Tibial nerve (tissue), 4 donors: ENCODE measurements around the gene OTX1. TPM values are rescaled to one million over a fixed set of nuclear protein-coding genes. Genes with fewer than 3 reads are reported as not detected.

Experiments
- DNase-seq, 2 donors: peaks; one replicate each; pipeline ENCODE4 v3.0.0-alpha.2; 2019; ENCODE audit warnings: low spot score in 2 of 2
- H3K27ac ChIP-seq, 4 donors: fragments of 200-600 bp; sonication (generic) in 3 of 4; one replicate each; pipeline ENCODE4 v1.5.1; 2017 to 2019; ENCODE audit warnings: mild to moderate bottlenecking in 1 of 4
- H3K27me3 ChIP-seq, 2 donors: fragments of 200-600 bp; sonication (generic) in 1 of 2; one replicate each; pipeline versions ENCODE4 v1.5.1 to v1.6.0; 2017 to 2019
- H3K36me3 ChIP-seq, 3 donors: fragments of 200-600 bp; sonication (generic); one replicate each; pipeline ENCODE4 v1.5.1; 2018 to 2019
- H3K4me1 ChIP-seq, 4 donors: fragments of 200-600 bp; sonication (generic) in 3 of 4; one replicate each; pipeline ENCODE4 v1.5.1; 2017 to 2019
- H3K4me3 ChIP-seq, 4 donors: fragments of 200-600 bp; sonication (generic) in 3 of 4; one replicate each; pipeline ENCODE4 v1.5.1; 2017 to 2019; ENCODE audit warnings: mild to moderate bottlenecking in 1 of 4, moderate library complexity in 1 of 4
- H3K9me3 ChIP-seq, 4 donors: fragments of 200-600 bp; sonication (generic) in 3 of 4; one replicate each; pipeline ENCODE4 v1.5.1; 2017 to 2019
- CTCF ChIP-seq, 5 experiments: fragments of 200-600 bp in 3 of 5; fragments of 450-650 bp in 2 of 5; sonication (generic) in 3 of 5; IDR thresholded peaks; one replicate each; pipeline ENCODE4 v1.5.1; 2016 to 2019; ENCODE audit warnings: antibody characterized with exemption in 5 of 5, mild to moderate bottlenecking in 3 of 5, moderate library complexity in 2 of 5
- EP300 ChIP-seq, 2 donors: sonication (generic); formaldehyde crosslinking; IDR thresholded peaks; one replicate each; pipeline ENCODE4 v1.6.1; 2017; ENCODE audit warnings: antibody characterized with exemption in 2 of 2, mild to moderate bottlenecking in 1 of 2
- POLR2A ChIP-seq, 2 donors: fragments of 450-650 bp; IDR thresholded peaks; one replicate each; pipeline ENCODE4 v1.6.1; 2017; ENCODE audit warnings: antibody characterized with exemption in 2 of 2, mild to moderate bottlenecking in 2 of 2, moderate library complexity in 2 of 2
- WGBS, 2 donors: methylation state at CpG; one replicate each; pipeline ENCODE4 v1.1.5; 2018; 5-methylcytosine and 5-hydroxymethylcytosine counted together
- total RNA-seq, 4 donors: library from RNA; depleted of rRNA; stranded (reverse); fragments of >200 nt; gene quantifications; one replicate each; pipeline ENCODE4 v1.1.0, GENCODE V29; 2016

OTX1 gene
- total RNA-seq, 4 donors from 2014 or later = not detected

- Histone ChIP-seq H3K4me3 (no peak overlapping the region), H3K36me3 (no peaks in the 10 kb centered on the region), H3K27ac (no peak overlapping the region), H3K9me3 (peaks cover 0 to 29% (median 6%) of the 10 kb centered on the region in 4 donors), H3K4me1 (no peaks in the 10 kb centered on the region), H3K27me3 (no peaks in the 10 kb centered on the region)
- 93 to 95% methylated on average over 1 of the region's 1 CpG for WGBS, 2 donors
- no peak for DNase-seq
- TF ChIP-seq CTCF (IDR thresholded peaks at IDR 0.05) (no peak), POLR2A (IDR thresholded peaks at IDR 0.05) (no peak), EP300 (IDR thresholded peaks at IDR 0.05) (no peak)
Observed at GRCh38 chr2:63099032-63099431, 48.4 kb downstream of the OTX1 start.

GRCh38 chr2:63101954-63102353 is 51.3 kb downstream of the OTX1 start:
- H3K4me1 ChIP-seq = no peaks in the 10 kb centered on the region
- H3K27ac ChIP-seq = no peak overlapping the region
- 86 to 89% methylated on average over 2 of the region's 2 CpGs for WGBS, 2 donors
- TF ChIP-seq EP300 (IDR thresholded peaks at IDR 0.05) = no peak
- TF ChIP-seq CTCF (IDR thresholded peaks at IDR 0.05) = no peak
- no peak for TF ChIP-seq POLR2A (IDR thresholded peaks at IDR 0.05)
- DNase-seq = no peak
- H3K36me3 ChIP-seq = no peaks in the 10 kb centered on the region
- H3K4me3 ChIP-seq = no peak overlapping the region
- H3K27me3 ChIP-seq = no peaks in the 10 kb centered on the region
- H3K9me3 ChIP-seq = peaks cover 0 to 57% (median 10%) of the 10 kb centered on the region in 4 donors

- no peaks in the 10 kb centered on the region for H3K4me1 ChIP-seq
- H3K27ac ChIP-seq = no peak overlapping the region
- H3K9me3 ChIP-seq = peaks cover 0 to 57% (median 10%) of the 10 kb centered on the region in 4 donors
- H3K4me3 ChIP-seq = no peak overlapping the region
- H3K27me3 ChIP-seq = no peaks in the 10 kb centered on the region
- DNase-seq = no peak
- H3K36me3 ChIP-seq = no peaks in the 10 kb centered on the region
- no peak for TF ChIP-seq CTCF (IDR thresholded peaks at IDR 0.05)
- WGBS, 2 donors = 96% methylated on average over 1 of the region's 1 CpG
Observed at GRCh38 chr2:63104482-63104881, 53.9 kb downstream of the OTX1 start.
